B cell (primary cell): ENCODE results near the gene SH3RF3. TPM values are rescaled to one million over a fixed set of nuclear protein-coding genes. Genes with fewer than 3 reads are reported as not detected.

Source experiments
- ATAC-seq: fragments of 200-7000 bp; cut with Tn5 transposase; one replicate; pipeline ENCODE4 v1.10.0; 2021; ENCODE audit warnings: low read depth, mild to moderate bottlenecking, moderate number of reproducible peaks, moderate library complexity
- CTCF ChIA-PET: fragments of 350-600 bp; sonication (Branson Sonifier 250); formaldehyde crosslinking; loops from one replicate; lab custom pipeline; 2021; ENCODE audit warnings: antibody characterized with exemption, inconsistent platforms; lab: Charles Lee
- POLR2A ChIA-PET: fragments of 350-600 bp; sonication (Branson Sonifier 250); formaldehyde crosslinking; loops from one replicate; lab custom pipeline; 2021; ENCODE audit warnings: antibody characterized with exemption; lab: Charles Lee
- DNase-seq: peaks from one replicate; pipeline ENCODE4 v3.0.0; 2013
- H2AFZ ChIP-seq: 2 replicates; pipeline ENCODE4 v1.6.1; 2012; ENCODE audit warnings: mild to moderate bottlenecking, low read depth, low read length; ENCODE audit not compliant: insufficient read depth, poor library complexity, severe bottlenecking
- H3K27ac ChIP-seq, 2 donors: 1 replicate in 1 of 2; 2 replicates in 1 of 2; pipeline ENCODE4 v1.5.1; 2012 to 2013; ENCODE audit warnings: low read length in 2 of 2, mild to moderate bottlenecking in 2 of 2, moderate library complexity in 1 of 2
- H3K27me3 ChIP-seq, 4 experiments: fragments of 200-600 bp in 1 of 4; sonication (generic) in 1 of 4; replicated peaks in 1 of 4; 1 replicate in 2 of 4; 2 replicates in 2 of 4; pipeline versions ENCODE4 v1.6.1 to v1.7.0; 2013 to 2016; ENCODE audit warnings: low read length in 3 of 4, mild to moderate bottlenecking in 2 of 4, mixed read lengths in 1 of 4, moderate library complexity in 1 of 4; ENCODE audit not compliant: insufficient read depth in 4 of 4, control insufficient read depth in 3 of 4; ENCODE audit errors: control extremely low read depth in 1 of 4
- H3K36me3 ChIP-seq, 2 experiments: replicated peaks in 1 of 2; 1 replicate in 1 of 2; 2 replicates in 1 of 2; pipeline versions ENCODE4 v1.6.1 to v1.7.1; 2013; ENCODE audit warnings: low read length in 1 of 2; ENCODE audit not compliant: insufficient read depth in 2 of 2, control insufficient read depth in 1 of 2; ENCODE audit errors: control extremely low read depth in 1 of 2, extremely low read depth in 1 of 2
- H3K4me1 ChIP-seq, 2 donors: fragments of 200-600 bp in 1 of 2; sonication (generic) in 1 of 2; 1 replicate in 1 of 2; 2 replicates in 1 of 2; pipeline versions ENCODE4 v1.5.1 to v1.6.1; 2013 to 2017; ENCODE audit warnings: low read length in 2 of 2; ENCODE audit not compliant: control insufficient read depth in 2 of 2, insufficient read depth in 2 of 2
- H3K4me2 ChIP-seq: replicated peaks from 2 replicates; pipeline ENCODE3; 2012; ENCODE audit warnings: mild to moderate bottlenecking, low read depth, low read length; ENCODE audit not compliant: poor library complexity, severe bottlenecking
- H3K4me3 ChIP-seq, 5 experiments: fragments of 200-600 bp in 1 of 5; sonication (generic) in 1 of 5; 1 replicate in 3 of 5; 2 replicates in 2 of 5; pipeline versions ENCODE4 v1.5.1 to v1.7.0; 2011 to 2016; ENCODE audit warnings: low read length in 4 of 5, mild to moderate bottlenecking in 4 of 5, low read depth in 2 of 5, control low read depth in 1 of 5, moderate library complexity in 1 of 5; ENCODE audit not compliant: insufficient read depth in 1 of 5; ENCODE audit errors: control extremely low read depth in 1 of 5, extremely low read depth in 1 of 5
- H3K79me2 ChIP-seq: fragments of 200-600 bp; sonication (generic); one replicate; pipeline ENCODE4 v1.6.0; 2016; ENCODE audit warnings: low read length; ENCODE audit not compliant: control insufficient read depth, insufficient read depth
- H3K9ac ChIP-seq: fragments of 200-600 bp; sonication (generic); 2 replicates; pipeline ENCODE4 v1.6.1; 2017; ENCODE audit warnings: mild to moderate bottlenecking, low read length, moderate library complexity
- H3K9me3 ChIP-seq, 3 donors: one replicate each; pipeline versions ENCODE4 v1.6.1 to v1.7.1; 2013; ENCODE audit warnings: low read length in 2 of 3; ENCODE audit not compliant: control insufficient read depth in 2 of 3, insufficient read depth in 1 of 3; ENCODE audit errors: control extremely low read depth in 1 of 3
- H4K20me1 ChIP-seq: 2 replicates; pipeline ENCODE4 v1.6.0; 2012; ENCODE audit warnings: mild to moderate bottlenecking, low read length; ENCODE audit not compliant: insufficient read depth, control insufficient read depth, poor library complexity, severe bottlenecking
- H3K27ac Mint-ChIP-seq: one replicate; pipeline ENCODE4 v1.8.0; 2021; ENCODE audit warnings: mixed read lengths
- H3K27me3 Mint-ChIP-seq: one replicate; pipeline ENCODE4 v1.8.0; 2021; ENCODE audit warnings: mixed read lengths
- H3K4me1 Mint-ChIP-seq: one replicate; pipeline ENCODE4 v1.8.0; 2021; ENCODE audit warnings: mixed read lengths
- H3K4me3 Mint-ChIP-seq: one replicate; pipeline ENCODE4 v1.8.0; 2021; ENCODE audit warnings: mixed read lengths
- H3K9me3 Mint-ChIP-seq: one replicate; pipeline ENCODE4 v1.8.0; 2022; ENCODE audit warnings: mixed read lengths; ENCODE audit not compliant: insufficient read depth
- CTCF ChIP-seq: fragments of 200-600 bp; IDR thresholded peaks from one replicate; pipeline ENCODE4 v1.8.0; 2022; ENCODE audit warnings: antibody characterized with exemption, mild to moderate bottlenecking
- EZH2 ChIP-seq: IDR thresholded peaks from 2 replicates; pipeline ENCODE4 v1.6.1; 2012; ENCODE audit warnings: borderline replicate concordance, low read depth, mild to moderate bottlenecking, moderate library complexity, low read length; ENCODE audit not compliant: insufficient read depth, poor library complexity, severe bottlenecking
- WGBS: methylation state at CpG from one replicate; pipeline ENCODE4 v1.1.5; 2013; ENCODE audit warnings: missing lambda C conversion rate; ENCODE audit not compliant: insufficient coverage; 5-methylcytosine and 5-hydroxymethylcytosine counted together
- intact Hi-C: fragments of 100-400 bp; cut with micrococcal nuclease; formaldehyde crosslinking; loops from one replicate; pipeline ENCODE4 v1.10.0; 2022
- polyA plus RNA-seq: library from polyadenylated mRNA; depleted of rRNA; stranded (reverse); fragments of >200 nt; gene quantifications from 2 replicates; pipeline ENCODE4 v1.2.3, GENCODE V29; 2012
- total RNA-seq, 2 donors: library from RNA; stranded (reverse); fragments of 120-200 nt in 1 of 2; gene quantifications; 1 replicate in 1 of 2; 2 replicates in 1 of 2; pipeline versions ENCODE4 v1.2.3 to v1.2.4, GENCODE V29; 2013 to 2022

SH3RF3 gene
- total and polyA plus RNA-seq, 2 donors (not counting 1 experiment from before 2014, with no cell fraction given), result 0.07 to 1.2 TPM

DNA sequence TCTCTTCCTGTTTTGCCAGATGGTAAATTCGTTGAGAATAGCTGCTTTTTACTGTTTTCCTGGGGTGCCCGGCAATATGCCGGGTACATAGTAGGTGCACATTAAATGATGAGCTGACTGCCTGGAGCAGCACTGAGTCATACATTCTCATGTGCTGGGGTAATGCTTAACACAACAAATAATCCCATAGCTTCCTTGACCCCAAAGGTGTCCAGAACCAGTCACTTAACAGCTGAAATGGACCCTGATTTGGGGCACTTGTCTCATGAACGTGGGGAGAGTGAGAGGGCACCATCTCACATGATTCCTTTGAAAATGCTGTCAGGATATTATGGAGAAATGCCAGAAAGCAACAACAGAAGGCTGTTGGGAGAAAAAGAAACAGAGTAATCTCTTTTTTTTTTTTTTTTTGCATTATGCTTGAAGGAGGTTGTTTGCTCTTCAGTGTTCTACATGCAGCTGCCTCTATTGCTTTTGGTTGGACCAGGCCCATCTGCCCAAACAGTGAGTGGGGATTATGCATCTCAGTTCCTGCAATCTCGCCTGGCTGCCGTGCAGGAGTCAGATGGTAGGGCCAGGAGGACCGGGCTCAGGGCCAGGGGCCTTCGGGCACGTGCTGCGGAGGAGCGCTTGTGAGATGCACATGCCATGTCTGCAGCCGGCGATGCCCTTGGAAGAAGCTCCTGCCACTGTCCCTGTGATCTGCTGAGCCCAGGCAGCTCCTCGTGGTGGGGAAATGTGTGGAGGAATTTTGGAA lies 162.1 kb downstream of the SH3RF3 start:
- H3K9me3 ChIP-seq, result peaks cover 0 to 14% (median 0%) of the 10 kb centered on the region in 3 donors
- ATAC-seq, result no peak
- POLR2A ChIA-PET, result no interaction called here

More for the DNA sequence above, 162.1 kb downstream of the SH3RF3 start:
- H3K27ac ChIP-seq, result no peak overlapping the region
- no peak overlapping the region for H2AFZ ChIP-seq
- intact Hi-C loops, result no loop called here
- no peaks in the 10 kb centered on the region for H3K4me1 Mint-ChIP-seq
- H3K4me1 ChIP-seq, result no peaks in the 10 kb centered on the region
- no peaks in the 10 kb centered on the region for H3K27me3 Mint-ChIP-seq
- H3K27ac Mint-ChIP-seq, result no peak overlapping the region
- H3K79me2 ChIP-seq, result no peaks in the 10 kb centered on the region
- H3K4me3 ChIP-seq, result no peak overlapping the region
- no peaks in the 10 kb centered on the region for H3K27me3 ChIP-seq
- no peaks in the 10 kb centered on the region for H3K9me3 Mint-ChIP-seq
- H3K9ac ChIP-seq, result no peak overlapping the region
- no peaks in the 10 kb centered on the region for H4K20me1 ChIP-seq
- CTCF ChIA-PET, result no interaction called here
- H3K4me2 ChIP-seq, result no peak overlapping the region
- TF ChIP-seq CTCF (no peak), EZH2 (no peak)
- H3K4me3 Mint-ChIP-seq, result no peak overlapping the region
- WGBS, result 91% methylated on average over 14 of the region's 14 CpGs
- H3K36me3 ChIP-seq, result no peaks in the 10 kb centered on the region
- DNase-seq, result no peak
